Measurements from ENCODE around the gene CETP. TPM values are rescaled to one million over a fixed set of nuclear protein-coding genes. Genes with fewer than 3 reads are reported as not detected.

The CETP gene
- total RNA-seq, 1 donor from 2014 or later = not detected

GRCh38 chr16:57027067-57027466 is 65.3 kb downstream of the CETP start:
- DNase-seq (ENCODE audit: low spot score) = no peak
- intact Hi-C loops (cut with DNase I) = no loop called here

GRCh38 chr16:57028086-57028485 is 66.3 kb downstream of the CETP start:
- no peak for DNase-seq (ENCODE audit: low spot score)
- intact Hi-C loops (cut with DNase I) = no loop called here

- intact Hi-C loops (cut with DNase I) = no loop called here
- DNase-seq (ENCODE audit: low spot score) = no peak
These were observed 67.7 kb downstream of the CETP start for GRCh38 chr16:57029161-57030160.

DNA sequence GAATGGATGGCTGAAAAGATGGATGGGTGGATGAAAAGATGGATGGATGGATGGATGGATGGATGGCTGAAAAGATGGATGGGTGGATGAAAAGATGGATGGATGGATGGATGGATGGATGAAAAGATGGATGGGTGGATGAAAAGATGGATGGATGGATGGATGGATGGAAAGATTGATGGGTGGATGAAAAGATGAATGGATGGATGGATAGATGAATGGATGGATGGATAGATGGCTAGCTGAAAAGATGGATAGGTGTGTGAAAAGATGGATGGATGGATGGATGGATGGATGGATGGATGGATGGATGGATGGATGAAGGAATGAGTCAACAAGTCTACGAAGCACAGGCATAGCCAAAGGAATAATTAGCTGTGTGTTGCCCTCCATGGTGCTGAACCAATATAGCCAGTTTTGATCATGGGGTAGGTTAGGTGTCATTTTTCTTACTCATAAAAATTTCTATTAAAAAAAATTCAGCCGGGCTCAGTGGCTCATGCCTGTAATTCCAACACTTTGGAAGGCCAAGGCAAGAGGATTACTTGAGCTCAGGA is 68.7 kb downstream of the CETP start:
- intact Hi-C loops (cut with DNase I) = no loop called here
- no peak for DNase-seq (ENCODE audit: low spot score)

GRCh38 chr16:57031156-57031555 is 69.4 kb downstream of the CETP start:
- intact Hi-C loops (cut with DNase I) = no loop called here
- no peak for DNase-seq (ENCODE audit: low spot score)

GRCh38 chr16:57032346-57032745 is 70.6 kb downstream of the CETP start:
- intact Hi-C loops (cut with DNase I) = no loop called here
- DNase-seq (ENCODE audit: low spot score) = no peak

- intact Hi-C loops (cut with DNase I) = no loop called here
These were observed 71.2 kb downstream of the CETP start for GRCh38 chr16:57032931-57033330.

More at GRCh38 chr16:57032931-57033330, 71.2 kb downstream of the CETP start:
- DNase-seq (ENCODE audit: low spot score) = no peak

Other genes starting within 250 kb of the CETP start
- gene NUP93, start 231.8 kb upstream of the CETP start, total RNA-seq = 33.4 TPM
- not detected for gene SLC12A3, start 96.7 kb upstream of the CETP start, total RNA-seq
- gene HERPUD1, start 29.8 kb upstream of the CETP start, total RNA-seq = 87.4 TPM
- gene NLRC5, start 27.6 kb downstream of the CETP start, total RNA-seq = 12.7 TPM
- gene CPNE2, start 130.6 kb downstream of the CETP start, total RNA-seq = 9.6 TPM
- gene PSME3IP1, start 224.1 kb downstream of the CETP start, total RNA-seq = 58.1 TPM
- gene RSPRY1, start 224.4 kb downstream of the CETP start, total RNA-seq = 17.1 TPM

Measured in cardiac septum (tissue), 1 donor.